NCI-H146 treated with DMSO at 0.1 percent for 48 hours (cell line): Measurements from ENCODE around the gene MYCL.
A peak's percentile ranks its signal among the peaks of the same experiment; 100 is the strongest.

Source experiments
- DNase-seq: peaks from one replicate; lab custom pipeline; 2025; ENCODE audit not compliant: unreplicated experiment; lab: John Stamatoyannopoulos, UW

MYCL gene

GRCh38 chr1:39857126-39857878, 44.4 kb downstream of the MYCL start:
- no peak for DNase-seq

- no peak for DNase-seq
Observed at GRCh38 chr1:39854738-39855137, 47.0 kb downstream of the MYCL start.

DNA sequence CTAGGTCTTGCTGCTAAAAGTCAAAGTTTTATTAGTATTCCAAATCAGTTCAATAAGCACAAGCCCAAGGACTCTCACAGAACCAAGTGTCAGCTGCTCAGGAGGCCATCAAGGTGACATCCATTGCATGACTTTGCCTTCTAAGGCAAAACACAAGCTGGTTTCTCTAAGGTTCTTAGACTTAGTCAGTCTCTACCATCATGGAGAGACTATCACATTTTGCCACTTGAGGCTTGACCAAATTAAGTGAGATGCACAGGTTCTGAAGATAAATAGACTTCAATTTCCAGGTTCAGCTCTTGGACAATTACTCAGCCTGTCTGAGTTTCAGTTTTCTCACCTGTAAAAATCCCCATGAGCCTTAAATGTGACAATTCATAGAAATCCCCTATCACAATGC, 47.4 kb downstream of the MYCL start:
- DNase-seq, result no peak

- DNase-seq, result peak; percentile 2
Observed at GRCh38 chr1:39852876-39853275, 48.8 kb downstream of the MYCL start.

DNA sequence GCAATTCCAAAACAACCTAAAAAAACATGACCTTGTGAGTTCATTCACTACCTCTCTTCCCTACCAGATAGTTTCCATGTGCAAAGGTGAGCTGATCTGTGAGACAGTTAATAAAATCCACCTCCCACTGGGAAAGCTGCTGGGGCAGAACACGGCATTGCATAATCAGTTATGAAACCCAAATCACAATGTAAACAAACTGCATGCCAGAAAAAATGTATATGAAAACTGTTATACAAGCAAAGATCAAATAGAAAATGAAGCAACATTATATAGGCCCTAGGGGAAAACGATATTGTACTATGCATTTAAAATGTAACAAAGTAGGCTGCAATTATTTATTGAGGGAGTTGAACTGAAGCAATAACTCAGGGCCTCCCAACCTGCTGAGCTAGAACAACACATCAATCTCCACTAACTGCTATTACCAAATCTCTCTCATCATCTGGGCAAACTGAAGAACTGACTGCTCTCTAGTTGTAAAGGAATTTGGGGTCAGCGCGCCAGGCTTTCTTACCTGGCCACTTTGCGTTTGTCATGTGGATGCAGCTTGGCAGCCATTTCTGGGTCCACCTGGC, 49.4 kb downstream of the MYCL start:
- peak; percentile 44 for DNase-seq

- DNase-seq, result no peak
Observed at GRCh38 chr1:39850606-39851216, 51.0 kb downstream of the MYCL start.

DNA sequence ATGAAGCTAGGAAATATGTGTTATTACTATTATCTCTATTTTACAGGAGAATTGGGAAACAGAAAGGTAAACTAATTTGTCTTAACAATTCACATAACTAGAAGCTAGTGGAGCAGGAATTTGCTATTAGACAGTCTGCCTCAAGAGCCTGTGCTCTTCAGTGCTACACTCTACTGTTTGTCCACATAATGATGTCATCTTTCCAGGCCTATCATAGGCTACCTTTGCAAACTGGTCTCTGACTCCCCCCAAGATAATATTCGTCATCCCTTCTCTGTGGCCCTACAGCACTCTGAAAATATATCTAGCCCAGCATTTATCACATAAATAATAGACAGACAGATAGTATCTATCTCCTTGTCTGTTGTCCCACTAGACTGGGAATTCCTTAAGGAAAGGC, 52.5 kb downstream of the MYCL start:
- DNase-seq, result no peak

DNA sequence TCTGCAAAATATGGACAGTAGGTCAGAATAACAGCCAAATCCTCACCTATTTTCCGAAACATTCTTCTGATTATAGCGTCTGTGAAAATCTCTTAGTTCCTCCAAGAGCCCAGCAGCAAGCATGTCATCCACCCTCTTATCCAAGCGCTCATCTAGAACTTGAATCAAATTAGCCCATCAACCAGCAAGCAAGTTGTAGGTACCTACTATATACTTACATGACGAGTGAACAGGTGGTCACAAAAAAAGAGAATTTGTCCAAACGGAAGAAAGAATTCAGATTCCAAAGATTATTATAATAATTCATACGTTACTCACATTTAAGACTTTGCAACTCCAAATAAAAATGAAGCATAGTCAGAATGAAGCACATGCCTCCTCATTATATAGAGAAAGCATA, 53.8 kb downstream of the MYCL start:
- DNase-seq, result no peak

- DNase-seq, result no peak
Observed at GRCh38 chr1:39846796-39847195, 54.9 kb downstream of the MYCL start.

GRCh38 chr1:39845569-39846566, 55.8 kb downstream of the MYCL start:
- peak; percentile 95 for DNase-seq
